Measurements from ENCODE around the gene TTC27.
"Not testable (repeated sequence)": the region's sequence is repeated elsewhere in the genome, so short reads cannot be mapped to it uniquely, and the experiment has no call there.

Gene TTC27

GRCh38 chr2:32807662-32808061 lies 179.8 kb downstream of the TTC27 start:
- no peak for DNase-seq (ENCODE audit: low read depth in 2 of 2)

DNA sequence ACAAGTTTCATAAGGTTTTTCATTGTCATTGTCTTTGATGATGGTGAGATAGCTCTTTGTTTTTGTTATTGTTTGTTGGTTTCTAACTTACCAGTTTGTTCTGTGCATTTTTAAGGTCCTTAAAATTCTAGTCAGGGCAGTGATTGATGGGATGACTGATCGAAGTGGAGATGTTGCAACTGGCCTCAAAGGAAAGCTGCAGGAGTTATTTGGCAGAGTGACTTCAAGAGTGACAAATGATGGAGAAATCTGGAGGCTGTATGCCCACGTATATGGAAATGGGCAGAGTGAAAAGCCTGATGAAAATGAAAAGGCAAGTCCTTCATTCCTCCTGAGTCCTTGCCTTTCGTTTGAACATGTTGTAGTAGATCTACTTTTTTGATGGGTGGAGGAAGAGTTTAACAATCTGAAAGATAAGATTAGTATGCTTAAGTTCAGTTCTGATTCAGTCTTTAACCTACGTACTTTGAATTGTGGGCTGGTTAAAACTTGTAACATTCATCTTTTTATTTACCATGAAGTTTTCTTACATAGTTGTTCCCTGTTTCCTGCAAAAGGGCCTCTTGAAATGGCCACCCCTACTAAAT lies 183.2 kb downstream of the TTC27 start:
- no peak for DNase-seq (ENCODE audit: low read depth in 2 of 2)

DNA sequence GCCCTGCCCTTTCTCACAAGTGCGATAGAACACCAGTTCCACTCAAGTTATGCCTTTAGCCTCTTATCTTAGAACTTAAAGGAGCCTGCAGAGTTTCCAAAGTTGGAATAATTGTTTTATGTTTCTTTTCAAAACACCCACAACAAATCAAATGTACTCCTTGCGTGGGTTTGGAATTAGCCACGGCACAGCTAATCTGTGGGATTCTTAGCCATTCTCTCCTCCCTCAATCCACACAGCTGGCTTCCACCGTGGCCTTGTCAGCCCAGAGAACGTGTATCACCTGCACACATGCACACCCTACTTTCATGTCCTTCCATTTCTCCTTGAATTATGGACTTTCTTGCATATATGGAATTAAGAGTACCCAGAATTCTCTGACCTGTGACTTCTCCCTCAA lies 183.8 kb downstream of the TTC27 start:
- no peak for DNase-seq (ENCODE audit: low read depth in 2 of 2)

DNA sequence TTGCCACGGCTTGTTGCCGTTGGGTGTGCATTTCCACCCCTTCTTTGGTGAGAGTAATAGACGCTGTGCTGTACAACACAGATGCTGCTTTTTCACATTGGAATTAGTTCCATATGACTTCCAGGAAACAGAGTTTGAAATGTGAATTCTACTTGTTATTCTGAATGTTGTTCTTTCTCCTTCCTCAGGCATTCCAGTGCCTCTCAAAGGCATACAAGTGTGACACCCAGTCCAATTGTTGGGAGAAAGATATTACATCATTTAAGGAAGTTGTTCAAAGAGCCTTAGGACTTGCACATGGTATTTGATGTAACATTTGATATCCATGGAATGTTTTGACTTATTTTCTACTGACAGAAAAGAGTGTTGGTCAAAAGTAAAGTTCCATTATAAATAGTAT lies 184.5 kb downstream of the TTC27 start:
- no peak for DNase-seq (ENCODE audit: low read depth in 2 of 2)

- DNase-seq (ENCODE audit: low read depth in 2 of 2) = no peak
Measured at GRCh38 chr2:32820088-32820487, 192.2 kb downstream of the TTC27 start.

- DNase-seq (ENCODE audit: low read depth in 2 of 2) = no peak
Measured at GRCh38 chr2:32820701-32821100, 192.9 kb downstream of the TTC27 start.

DNA sequence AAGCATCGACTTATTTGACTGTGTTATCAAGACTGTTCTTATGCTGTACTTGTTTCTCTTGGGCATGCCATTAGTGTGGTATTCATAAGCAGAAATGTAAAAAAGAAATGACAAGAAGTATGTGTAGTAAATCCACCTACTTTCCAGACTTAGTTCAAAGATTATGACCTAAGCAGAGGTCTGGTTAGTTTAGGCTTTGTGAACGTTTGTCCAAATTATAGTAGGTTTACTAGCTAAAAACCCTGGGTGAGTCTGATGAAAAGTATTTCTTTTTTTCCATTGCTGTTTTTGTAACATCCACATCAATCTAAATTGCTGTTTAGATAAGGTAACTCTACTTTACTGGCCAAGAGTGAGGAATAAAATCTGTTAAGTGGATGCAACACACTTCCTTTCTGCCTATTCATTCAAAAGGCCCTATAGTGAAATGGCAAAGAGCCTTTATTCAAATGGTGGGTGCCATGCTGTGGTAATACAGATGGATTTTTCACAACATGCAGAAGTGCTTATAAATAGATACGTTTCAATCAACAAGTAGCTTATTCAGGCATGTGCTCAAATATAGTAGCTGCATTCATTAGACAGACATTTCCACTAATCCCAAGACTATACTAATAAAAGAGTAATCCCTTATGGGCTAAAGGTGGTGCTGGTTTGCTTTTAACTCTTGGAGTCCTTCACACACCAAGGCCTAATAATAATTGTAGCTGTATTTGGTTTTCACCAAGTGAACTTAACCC lies 196.4 kb downstream of the TTC27 start:
- no peak for DNase-seq (ENCODE audit: low read depth in 2 of 2)

DNA sequence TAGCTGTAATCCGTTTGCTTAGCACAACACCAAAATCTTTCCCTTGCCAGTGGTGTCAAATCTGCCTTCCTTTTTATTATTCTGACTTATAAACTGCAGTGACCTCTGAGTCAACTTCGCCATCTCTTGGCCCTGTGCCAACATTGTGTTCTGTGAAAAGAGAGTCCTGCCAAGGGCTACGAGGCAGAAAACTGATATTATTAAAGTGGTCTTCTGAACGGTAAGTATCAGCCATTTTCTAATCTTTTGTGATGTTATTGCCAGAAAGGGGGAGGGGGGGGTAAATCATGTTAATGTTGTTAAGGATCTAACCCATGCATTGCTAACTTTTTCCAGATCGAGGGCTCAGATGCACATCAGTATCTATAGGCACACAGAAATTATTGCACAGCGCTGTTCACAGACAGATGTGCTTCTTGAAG lies 197.5 kb downstream of the TTC27 start:
- DNase-seq (ENCODE audit: low read depth in 2 of 2) = no peak

DNA sequence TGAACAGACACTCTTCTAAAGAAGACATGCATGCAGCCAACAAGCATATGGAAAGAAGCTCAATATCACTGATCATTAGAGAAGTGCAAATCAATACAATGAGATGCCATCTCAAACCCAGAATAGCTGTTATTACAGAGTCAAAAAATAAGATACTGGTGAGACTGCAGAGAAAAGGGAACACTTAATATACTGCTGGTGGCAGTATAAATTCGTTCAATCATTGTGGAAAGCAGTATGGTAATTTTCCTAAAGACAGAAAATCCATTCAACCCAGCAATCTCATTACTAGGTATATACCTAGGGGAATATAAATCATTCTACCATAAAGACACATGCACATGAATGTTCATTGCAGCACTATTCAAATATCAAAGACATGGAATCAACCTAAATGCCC lies 202.3 kb downstream of the TTC27 start:
- DNase-seq (ENCODE audit: low read depth in 2 of 2) = no peak

GRCh38 chr2:32832821-32833220 lies 205.0 kb downstream of the TTC27 start:
- no peak for DNase-seq (ENCODE audit: low read depth in 2 of 2)

DNA sequence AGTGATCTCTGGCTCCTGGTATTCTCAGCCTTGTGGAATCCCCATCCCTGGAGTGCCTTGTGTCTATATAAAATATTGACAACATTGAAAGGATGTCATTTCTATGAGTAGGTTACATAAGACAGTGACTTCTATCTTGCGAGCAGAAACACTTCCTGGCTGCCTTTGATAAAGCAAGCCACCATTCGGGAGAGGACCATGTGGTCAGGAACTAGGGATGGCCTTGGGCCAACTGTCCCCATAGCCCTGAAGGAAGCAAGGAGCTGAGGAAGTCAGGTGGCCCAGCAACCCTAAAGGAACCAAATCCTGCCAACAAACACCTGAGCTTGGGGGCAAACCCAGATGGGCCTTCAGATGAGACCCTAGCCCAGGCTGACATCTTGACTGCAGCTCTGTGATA lies 205.9 kb downstream of the TTC27 start:
- no peak for DNase-seq (ENCODE audit: low read depth in 2 of 2)

DNA sequence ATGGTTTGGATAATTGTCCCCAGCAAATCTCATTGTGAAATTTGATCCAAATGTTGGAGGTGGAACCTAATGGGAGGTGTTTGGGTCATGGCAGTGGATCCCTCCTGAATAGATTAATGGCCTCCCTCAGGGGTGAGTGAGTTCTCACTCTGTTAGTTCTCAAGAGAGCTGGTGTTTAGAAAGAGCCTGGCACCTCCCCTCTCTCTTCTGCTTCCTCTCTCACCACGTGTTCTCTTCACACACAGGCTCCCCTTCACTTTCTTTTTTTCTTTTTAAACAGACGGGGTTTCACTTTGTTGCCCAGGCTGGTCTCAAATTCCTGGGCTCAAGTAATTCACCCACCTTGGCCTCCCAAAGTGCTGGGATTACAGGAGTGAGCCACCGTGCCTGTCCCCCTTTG lies 207.3 kb downstream of the TTC27 start:
- DNase-seq (ENCODE audit: low read depth in 2 of 2) = no peak

- no peak for DNase-seq (ENCODE audit: low read depth in 2 of 2)
Measured at GRCh38 chr2:32836933-32837332, 209.1 kb downstream of the TTC27 start.

GRCh38 chr2:32838418-32838817 lies 210.6 kb downstream of the TTC27 start:
- DNase-seq (ENCODE audit: low read depth in 2 of 2) = no peak

- DNase-seq (ENCODE audit: low read depth in 2 of 2) = no peak
Measured at GRCh38 chr2:32838949-32839348, 211.1 kb downstream of the TTC27 start.

GRCh38 chr2:32841931-32842898 lies 214.4 kb downstream of the TTC27 start:
- DNase-seq (ENCODE audit: low read depth in 2 of 2) = no peak

GRCh38 chr2:32843699-32844098 lies 215.8 kb downstream of the TTC27 start:
- no peak for DNase-seq (ENCODE audit: low read depth in 2 of 2)

DNA sequence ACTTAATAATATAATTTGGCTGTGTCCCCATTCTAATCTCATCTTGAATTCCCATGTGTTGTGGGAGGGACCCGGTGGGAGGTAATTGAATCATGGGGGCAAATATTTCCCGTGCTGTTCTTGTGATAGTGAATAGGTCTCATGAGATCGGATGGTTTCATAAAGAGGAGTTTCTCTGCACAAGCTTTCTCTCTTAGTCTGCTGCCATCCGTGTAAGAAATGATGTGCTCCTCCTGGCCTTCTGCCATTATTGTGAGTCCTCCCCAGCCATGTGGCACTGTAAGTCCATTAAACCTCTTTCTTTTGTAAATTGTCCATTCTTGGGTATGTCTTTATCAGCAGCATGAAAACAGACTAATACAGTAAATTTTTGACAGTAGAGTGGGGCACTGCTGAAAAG lies 216.4 kb downstream of the TTC27 start:
- DNase-seq (ENCODE audit: low read depth in 2 of 2) = no peak

- DNase-seq (ENCODE audit: low read depth in 2 of 2) = not testable (repeated sequence)
Measured at GRCh38 chr2:32846274-32846673, 218.4 kb downstream of the TTC27 start.

GRCh38 chr2:32847734-32848133 lies 219.9 kb downstream of the TTC27 start:
- no peak for DNase-seq (ENCODE audit: low read depth in 2 of 2)

- DNase-seq (ENCODE audit: low read depth in 2 of 2) = no peak
Measured at GRCh38 chr2:32849456-32850194, 221.8 kb downstream of the TTC27 start.

All from stimulated activated CD8-positive, alpha-beta memory T cell treated with anti-CD3 and anti-CD28 coated beads, Interleukin-7, amount 100 ng/mL, for 1 hour (primary cell).